PC-9 (cell line): Measurements from ENCODE around the gene GNG7.

Experiments
- EZH2 ChIP-seq: fragments of 200-600 bp; sonication (generic); IDR thresholded peaks from 2 replicates; pipeline ENCODE4 v1.8.0; 2017; ENCODE audit warnings: antibody characterized with exemption, low read depth
- TF ChIP-seq, protein P1 (sequence below): fragments of 200-600 bp; sonication (generic); conservative IDR thresholded peaks from 2 replicates; pipeline ENCODE4 v1.6.1; 2017; ENCODE audit warnings: mixed run types, antibody characterized with exemption, mild to moderate bottlenecking, moderate library complexity

DNA sequence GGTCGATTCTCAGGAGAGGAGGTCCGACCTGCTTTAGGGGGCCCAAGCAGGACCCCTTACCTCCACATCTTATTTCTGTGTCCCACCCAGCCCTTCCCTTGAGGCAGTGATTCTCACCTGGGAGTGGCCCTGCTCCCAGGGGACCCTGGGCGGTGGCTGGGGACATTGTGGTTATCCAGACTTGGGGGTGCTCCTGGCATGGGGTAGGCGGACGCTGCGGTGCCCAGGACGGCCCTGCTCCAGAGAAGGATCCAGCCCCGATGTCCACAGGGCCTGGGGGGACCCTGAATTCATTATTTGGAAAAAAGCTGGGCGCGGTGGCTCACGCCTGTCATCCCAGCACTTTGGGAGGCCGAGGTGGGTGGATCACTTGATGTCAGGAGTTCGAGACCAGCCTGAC lies 142.1 kb downstream of the GNG7 start:
- TF ChIP-seq, protein P1, sequence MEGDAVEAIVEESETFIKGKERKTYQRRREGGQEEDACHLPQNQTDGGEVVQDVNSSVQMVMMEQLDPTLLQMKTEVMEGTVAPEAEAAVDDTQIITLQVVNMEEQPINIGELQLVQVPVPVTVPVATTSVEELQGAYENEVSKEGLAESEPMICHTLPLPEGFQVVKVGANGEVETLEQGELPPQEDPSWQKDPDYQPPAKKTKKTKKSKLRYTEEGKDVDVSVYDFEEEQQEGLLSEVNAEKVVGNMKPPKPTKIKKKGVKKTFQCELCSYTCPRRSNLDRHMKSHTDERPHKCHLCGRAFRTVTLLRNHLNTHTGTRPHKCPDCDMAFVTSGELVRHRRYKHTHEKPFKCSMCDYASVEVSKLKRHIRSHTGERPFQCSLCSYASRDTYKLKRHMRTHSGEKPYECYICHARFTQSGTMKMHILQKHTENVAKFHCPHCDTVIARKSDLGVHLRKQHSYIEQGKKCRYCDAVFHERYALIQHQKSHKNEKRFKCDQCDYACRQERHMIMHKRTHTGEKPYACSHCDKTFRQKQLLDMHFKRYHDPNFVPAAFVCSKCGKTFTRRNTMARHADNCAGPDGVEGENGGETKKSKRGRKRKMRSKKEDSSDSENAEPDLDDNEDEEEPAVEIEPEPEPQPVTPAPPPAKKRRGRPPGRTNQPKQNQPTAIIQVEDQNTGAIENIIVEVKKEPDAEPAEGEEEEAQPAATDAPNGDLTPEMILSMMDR = no peak
- no peak for TF ChIP-seq EZH2
